HUES6 (cell line): ENCODE results near the gene DPY19L3.
"Not testable (repeated sequence)": the region's sequence is repeated elsewhere in the genome, so short reads cannot be mapped to it uniquely, and the experiment has no call there.

Experiments
- H3K27ac ChIP-seq: 2 replicates; pipeline ENCODE4 v1.7.0; 2013; ENCODE audit warnings: low read depth, mild to moderate bottlenecking, low read length, inconsistent platforms
- H3K27me3 ChIP-seq: 2 replicates; pipeline ENCODE4 v1.6.1; 2013; ENCODE audit warnings: low read length; ENCODE audit not compliant: control insufficient read depth, insufficient read depth
- H3K36me3 ChIP-seq: 2 replicates; pipeline ENCODE4 v1.6.1; 2013; ENCODE audit warnings: low read length; ENCODE audit not compliant: control insufficient read depth, insufficient read depth
- H3K4me1 ChIP-seq: 2 replicates; pipeline ENCODE4 v1.6.1; 2013; ENCODE audit warnings: low read length; ENCODE audit not compliant: control insufficient read depth, insufficient read depth
- H3K4me3 ChIP-seq: 2 replicates; pipeline ENCODE4 v1.5.1; 2013; ENCODE audit warnings: low read depth, low read length
- H3K9ac ChIP-seq: one replicate; pipeline ENCODE4 v1.6.1; 2013; ENCODE audit warnings: mild to moderate bottlenecking, low read length
- H3K9me3 ChIP-seq: 2 replicates; pipeline ENCODE4 v1.6.1; 2013; ENCODE audit warnings: low read depth, low read length; ENCODE audit not compliant: control insufficient read depth, insufficient read depth

Gene DPY19L3

GRCh38 chr19:32367948-32368536 lies 37.5 kb upstream of the DPY19L3 start:
- Histone ChIP-seq H3K36me3 (peaks cover 62% of the 10 kb centered on the region), H3K9me3 (peaks cover 7% of the 10 kb centered on the region; the same call in 1 of the 2 replicates), H3K27me3 (no peaks in the 10 kb centered on the region), H3K27ac (no peak overlapping the region), H3K4me1 (no peaks in the 10 kb centered on the region), H3K4me3 (no peak overlapping the region), H3K9ac (no peak overlapping the region)

- Histone ChIP-seq H3K27ac (no peak overlapping the region), H3K4me1 (peaks cover 4% of the 10 kb centered on the region; the same call in 1 of the 2 replicates), H3K27me3 (no peaks in the 10 kb centered on the region), H3K9me3 (peaks cover 7% of the 10 kb centered on the region; the same call in 1 of the 2 replicates), H3K9ac (no peak overlapping the region), H3K36me3 (peaks cover 62% of the 10 kb centered on the region), H3K4me3 (no peak overlapping the region)
Measured at GRCh38 chr19:32368787-32369186, 36.8 kb upstream of the DPY19L3 start.

GRCh38 chr19:32372726-32373517 lies 32.6 kb upstream of the DPY19L3 start:
- no peak overlapping the region for H3K4me3 ChIP-seq
- 0 out of 2 replicates have a peak overlapping the region, but pooled peaks have one; percentile 41 for H3K27ac ChIP-seq
- H3K9me3 ChIP-seq = peaks cover 7% of the 10 kb centered on the region; the same call in 1 of the 2 replicates
- no peak overlapping the region for H3K9ac ChIP-seq
- peaks cover 57% of the 10 kb centered on the region for H3K36me3 ChIP-seq
- H3K27me3 ChIP-seq = no peaks in the 10 kb centered on the region
- peaks cover 4% of the 10 kb centered on the region; the same call in 1 of the 2 replicates for H3K4me1 ChIP-seq

- Histone ChIP-seq H3K27ac (peak overlapping the region; percentile 41; the same call in 1 of the 2 replicates), H3K36me3 (peaks cover 61% of the 10 kb centered on the region), H3K9ac (no peak overlapping the region), H3K4me1 (peaks cover 4% of the 10 kb centered on the region; the same call in 1 of the 2 replicates), H3K27me3 (no peaks in the 10 kb centered on the region), H3K4me3 (no peak overlapping the region), H3K9me3 (peaks cover 7% of the 10 kb centered on the region; the same call in 1 of the 2 replicates)
Measured at GRCh38 chr19:32373585-32374295, 31.8 kb upstream of the DPY19L3 start.

- not testable (repeated sequence) for H3K27ac ChIP-seq
Measured at GRCh38 chr19:32374362-32374761, 31.2 kb upstream of the DPY19L3 start.

GRCh38 chr19:32377088-32377487 lies 28.5 kb upstream of the DPY19L3 start:
- not testable (repeated sequence) for H3K27ac ChIP-seq, H3K4me1 ChIP-seq, H3K27me3 ChIP-seq, H3K4me3 ChIP-seq, H3K9me3 ChIP-seq, H3K9ac ChIP-seq
- peaks cover 71% of the 10 kb centered on the region for H3K36me3 ChIP-seq

More at GRCh38 chr19:32374362-32374761, 31.2 kb upstream of the DPY19L3 start:
- H3K9me3 ChIP-seq, H3K4me3 ChIP-seq, H3K9ac ChIP-seq, H3K27me3 ChIP-seq, H3K4me1 ChIP-seq: not testable (repeated sequence)
- peaks cover 60% of the 10 kb centered on the region for H3K36me3 ChIP-seq

- Histone ChIP-seq H3K27me3 (no peaks in the 10 kb centered on the region), H3K4me3 (no peak overlapping the region), H3K4me1 (no peaks in the 10 kb centered on the region), H3K27ac (no peak overlapping the region), H3K9ac (no peak overlapping the region), H3K9me3 (no peaks in the 10 kb centered on the region), H3K36me3 (peaks cover 68% of the 10 kb centered on the region)
Measured at GRCh38 chr19:32380269-32380668, 25.3 kb upstream of the DPY19L3 start.

- H3K27me3 ChIP-seq = no peaks in the 10 kb centered on the region
- H3K4me3 ChIP-seq = no peak overlapping the region
- no peaks in the 10 kb centered on the region for H3K9me3 ChIP-seq
- H3K4me1 ChIP-seq = no peaks in the 10 kb centered on the region
- H3K36me3 ChIP-seq = peaks cover 15% of the 10 kb centered on the region
- no peak overlapping the region for H3K9ac ChIP-seq
- no peak overlapping the region for H3K27ac ChIP-seq
Measured at GRCh38 chr19:32387701-32388392, 17.7 kb upstream of the DPY19L3 start.

- no peak overlapping the region for H3K27ac ChIP-seq
- H3K27me3 ChIP-seq = no peaks in the 10 kb centered on the region
- H3K9me3 ChIP-seq = no peaks in the 10 kb centered on the region
- no peak overlapping the region for H3K9ac ChIP-seq
- H3K4me1 ChIP-seq = no peaks in the 10 kb centered on the region
- H3K4me3 ChIP-seq = no peak overlapping the region
- H3K36me3 ChIP-seq = peaks cover 9% of the 10 kb centered on the region
Measured at GRCh38 chr19:32388393-32388855, 17.1 kb upstream of the DPY19L3 start.

GRCh38 chr19:32392901-32393300 lies 12.7 kb upstream of the DPY19L3 start:
- Histone ChIP-seq H3K4me3 (no peak overlapping the region), H3K27ac (no peak overlapping the region), H3K9me3 (no peaks in the 10 kb centered on the region), H3K36me3 (peaks cover 8% of the 10 kb centered on the region), H3K4me1 (no peaks in the 10 kb centered on the region), H3K9ac (no peak overlapping the region), H3K27me3 (no peaks in the 10 kb centered on the region)
